Activated B cell treated with CpG ODN at 0.5 μM for 24 hours (primary cell): Measurements from ENCODE around the gene MBD5. TPM values are rescaled to one million over a fixed set of nuclear protein-coding genes. Genes with fewer than 3 reads are reported as not detected.

Experiments
- ATAC-seq: fragments of 200-7000 bp; cut with Tn5 transposase; one replicate; pipeline ENCODE4 v1.10.0; 2021; ENCODE audit warnings: low read depth, mild to moderate bottlenecking, moderate library complexity
- CTCF ChIA-PET: fragments of 350-600 bp; sonication (Branson Sonifier 250); formaldehyde crosslinking; loops from one replicate; lab custom pipeline; 2021; ENCODE audit warnings: antibody characterized with exemption; lab: Charles Lee
- POLR2A ChIA-PET: fragments of 350-600 bp; sonication (Branson Sonifier 250); formaldehyde crosslinking; loops from one replicate; lab custom pipeline; 2021; ENCODE audit warnings: antibody characterized with exemption; lab: Charles Lee
- DNase-seq: peaks from one replicate; pipeline ENCODE4 v3.0.0; 2022
- H3K27ac Mint-ChIP-seq: one replicate; pipeline ENCODE4 v1.8.0; 2020; ENCODE audit warnings: mixed read lengths
- H3K27me3 Mint-ChIP-seq: one replicate; pipeline ENCODE4 v1.8.0; 2021; ENCODE audit warnings: mixed read lengths
- H3K36me3 Mint-ChIP-seq: one replicate; pipeline ENCODE4 v1.8.0; 2021; ENCODE audit warnings: low read depth, mixed read lengths
- H3K4me1 Mint-ChIP-seq: one replicate; pipeline ENCODE4 v1.8.0; 2021; ENCODE audit warnings: mixed read lengths
- H3K4me3 Mint-ChIP-seq: one replicate; pipeline ENCODE4 v1.8.0; 2020; ENCODE audit warnings: mild to moderate bottlenecking, mixed read lengths
- H3K9me3 Mint-ChIP-seq: one replicate; pipeline ENCODE4 v1.8.0; 2020; ENCODE audit warnings: mixed read lengths
- CTCF ChIP-seq: fragments of 200-600 bp; IDR thresholded peaks from one replicate; pipeline ENCODE4 v1.8.0; 2022; ENCODE audit warnings: antibody characterized with exemption, mild to moderate bottlenecking
- intact Hi-C: fragments of 100-400 bp; cut with micrococcal nuclease; formaldehyde crosslinking; loops from one replicate; pipeline ENCODE4 v1.15.1; 2024
- total RNA-seq: library from RNA; stranded (reverse); gene quantifications from 2 replicates; pipeline ENCODE4 v1.2.3, GENCODE V29; 2022

Gene MBD5
- total RNA-seq, 1 donor from 2014 or later = 55.7 TPM

DNA sequence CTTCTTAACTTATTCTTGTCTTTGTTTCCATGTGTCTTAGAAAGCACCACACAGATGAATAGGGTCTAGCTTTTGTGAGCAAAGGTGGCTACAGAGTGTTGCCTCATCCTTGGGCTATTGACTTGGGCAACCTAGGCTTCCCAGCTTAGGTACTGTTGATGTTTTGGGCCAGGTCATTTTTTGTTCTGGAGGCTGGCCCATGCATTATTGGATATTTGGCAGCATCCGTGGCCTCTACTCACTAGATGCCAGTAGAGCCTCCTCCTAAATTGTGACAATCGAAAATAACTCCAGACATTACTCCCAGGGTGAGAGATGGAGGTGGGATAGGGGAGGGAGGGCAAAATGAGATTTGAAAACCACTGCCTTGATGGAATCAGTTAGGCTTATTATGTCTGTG lies 496.4 kb downstream of the MBD5 start:
- no peak for ATAC-seq
- intact Hi-C loops = no loop called here

GRCh38 chr2:148517822-148518221 lies 496.9 kb downstream of the MBD5 start:
- intact Hi-C loops = no loop called here
- H3K4me1 Mint-ChIP-seq = no peaks in the 10 kb centered on the region
- ChIA-PET POLR2A (no interaction called here), CTCF (no interaction called here)
- ATAC-seq = no peak
- no peak for DNase-seq
- H3K9me3 Mint-ChIP-seq = no peaks in the 10 kb centered on the region
- no peaks in the 10 kb centered on the region for H3K36me3 Mint-ChIP-seq
- H3K27ac Mint-ChIP-seq = no peak overlapping the region
- no peak for TF ChIP-seq CTCF
- no peak overlapping the region for H3K4me3 Mint-ChIP-seq
- no peaks in the 10 kb centered on the region for H3K27me3 Mint-ChIP-seq

More for the DNA sequence above, 496.4 kb downstream of the MBD5 start:
- H3K27ac Mint-ChIP-seq = no peak overlapping the region
- H3K4me3 Mint-ChIP-seq = no peak overlapping the region
- no peak for DNase-seq
- H3K9me3 Mint-ChIP-seq = no peaks in the 10 kb centered on the region
- ChIA-PET POLR2A (no interaction called here), CTCF (no interaction called here)
- TF ChIP-seq CTCF = no peak
- H3K27me3 Mint-ChIP-seq = no peaks in the 10 kb centered on the region
- H3K4me1 Mint-ChIP-seq = no peaks in the 10 kb centered on the region
- no peaks in the 10 kb centered on the region for H3K36me3 Mint-ChIP-seq

GRCh38 chr2:148519013-148519412 lies 498.1 kb downstream of the MBD5 start:
- ATAC-seq = no peak
- no peak overlapping the region for H3K4me3 Mint-ChIP-seq
- no peaks in the 10 kb centered on the region for H3K4me1 Mint-ChIP-seq
- DNase-seq = no peak
- H3K9me3 Mint-ChIP-seq = no peaks in the 10 kb centered on the region
- intact Hi-C loops = no loop called here
- no peaks in the 10 kb centered on the region for H3K36me3 Mint-ChIP-seq
- ChIA-PET POLR2A (no interaction called here), CTCF (no interaction called here)
- H3K27me3 Mint-ChIP-seq = no peaks in the 10 kb centered on the region
- no peak overlapping the region for H3K27ac Mint-ChIP-seq
- TF ChIP-seq CTCF = no peak

DNA sequence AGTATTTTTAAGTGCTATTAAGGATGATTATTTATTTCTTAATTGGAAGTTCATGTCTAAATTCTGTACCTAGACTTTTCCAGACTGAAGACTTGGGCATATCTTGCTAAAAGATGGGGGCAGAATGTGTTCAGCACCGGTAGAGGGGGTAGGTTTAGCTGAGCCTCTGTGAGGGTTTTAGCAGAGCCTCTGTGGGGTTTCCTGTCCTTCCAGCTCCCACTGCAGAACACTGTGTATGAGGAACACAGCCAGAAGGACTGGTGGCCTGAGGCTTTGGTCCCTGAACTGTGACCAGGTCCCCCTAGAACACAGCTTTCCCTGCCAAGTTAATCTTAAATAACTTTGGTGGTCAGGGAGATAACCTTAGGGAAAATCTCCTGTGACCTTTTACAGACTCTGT lies 500.3 kb downstream of the MBD5 start:
- POLR2A ChIA-PET = no interaction called here
- no peaks in the 10 kb centered on the region for H3K36me3 Mint-ChIP-seq
- H3K9me3 Mint-ChIP-seq = no peaks in the 10 kb centered on the region
- no peak overlapping the region for H3K4me3 Mint-ChIP-seq
- no peak overlapping the region for H3K27ac Mint-ChIP-seq
- no peak for TF ChIP-seq CTCF
- CTCF ChIA-PET = interaction anchor here (2.6 kb wide), 1 partner anchor 12 kb away, joined by 9 read pairs; no protein-coding TSS in a partner anchor
- DNase-seq (no peak), ATAC-seq (no peak)
- H3K27me3 Mint-ChIP-seq = no peaks in the 10 kb centered on the region
- peaks cover 4% of the 10 kb centered on the region for H3K4me1 Mint-ChIP-seq
- intact Hi-C loops = no loop called here

DNA sequence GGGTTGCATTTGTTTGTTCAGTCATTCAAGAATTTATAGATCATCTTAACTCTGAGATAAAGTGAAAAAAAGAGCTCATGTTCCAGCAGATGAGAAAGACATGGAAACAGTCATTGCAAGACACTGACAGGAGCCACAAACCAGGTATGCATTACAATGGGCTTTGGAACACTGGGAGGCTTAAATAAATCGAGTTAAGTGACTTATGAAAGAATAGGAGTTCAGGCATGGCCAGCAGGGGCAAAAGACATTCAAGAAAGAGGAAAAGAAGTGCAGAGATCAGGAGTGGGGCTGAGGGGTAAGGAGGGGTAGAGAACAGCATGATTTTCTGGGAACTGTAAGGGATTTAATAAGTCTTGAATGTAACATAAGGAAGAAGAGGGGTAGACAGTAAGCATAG lies 502.4 kb downstream of the MBD5 start:
- POLR2A ChIA-PET = no interaction called here
- TF ChIP-seq CTCF = no peak
- CTCF ChIA-PET = no interaction called here
- intact Hi-C loops = no loop called here
- no peaks in the 10 kb centered on the region for H3K36me3 Mint-ChIP-seq
- ATAC-seq = no peak
- no peak for DNase-seq
- no peaks in the 10 kb centered on the region for H3K9me3 Mint-ChIP-seq
- H3K4me1 Mint-ChIP-seq = peaks cover 4% of the 10 kb centered on the region
- H3K27me3 Mint-ChIP-seq = no peaks in the 10 kb centered on the region
- no peak overlapping the region for H3K4me3 Mint-ChIP-seq
- no peak overlapping the region for H3K27ac Mint-ChIP-seq
